ENCODE results near the gene STS. TPM values are rescaled to one million over a fixed set of nuclear protein-coding genes. Genes with fewer than 3 reads are reported as not detected.
A peak's percentile ranks its signal among the peaks of the same experiment; 100 is the strongest.

Gene STS, protein sequence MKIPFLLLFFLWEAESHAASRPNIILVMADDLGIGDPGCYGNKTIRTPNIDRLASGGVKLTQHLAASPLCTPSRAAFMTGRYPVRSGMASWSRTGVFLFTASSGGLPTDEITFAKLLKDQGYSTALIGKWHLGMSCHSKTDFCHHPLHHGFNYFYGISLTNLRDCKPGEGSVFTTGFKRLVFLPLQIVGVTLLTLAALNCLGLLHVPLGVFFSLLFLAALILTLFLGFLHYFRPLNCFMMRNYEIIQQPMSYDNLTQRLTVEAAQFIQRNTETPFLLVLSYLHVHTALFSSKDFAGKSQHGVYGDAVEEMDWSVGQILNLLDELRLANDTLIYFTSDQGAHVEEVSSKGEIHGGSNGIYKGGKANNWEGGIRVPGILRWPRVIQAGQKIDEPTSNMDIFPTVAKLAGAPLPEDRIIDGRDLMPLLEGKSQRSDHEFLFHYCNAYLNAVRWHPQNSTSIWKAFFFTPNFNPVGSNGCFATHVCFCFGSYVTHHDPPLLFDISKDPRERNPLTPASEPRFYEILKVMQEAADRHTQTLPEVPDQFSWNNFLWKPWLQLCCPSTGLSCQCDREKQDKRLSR
- total RNA-seq = 1 to 10 TPM; 1.2 to 1.3 TPM

DNA sequence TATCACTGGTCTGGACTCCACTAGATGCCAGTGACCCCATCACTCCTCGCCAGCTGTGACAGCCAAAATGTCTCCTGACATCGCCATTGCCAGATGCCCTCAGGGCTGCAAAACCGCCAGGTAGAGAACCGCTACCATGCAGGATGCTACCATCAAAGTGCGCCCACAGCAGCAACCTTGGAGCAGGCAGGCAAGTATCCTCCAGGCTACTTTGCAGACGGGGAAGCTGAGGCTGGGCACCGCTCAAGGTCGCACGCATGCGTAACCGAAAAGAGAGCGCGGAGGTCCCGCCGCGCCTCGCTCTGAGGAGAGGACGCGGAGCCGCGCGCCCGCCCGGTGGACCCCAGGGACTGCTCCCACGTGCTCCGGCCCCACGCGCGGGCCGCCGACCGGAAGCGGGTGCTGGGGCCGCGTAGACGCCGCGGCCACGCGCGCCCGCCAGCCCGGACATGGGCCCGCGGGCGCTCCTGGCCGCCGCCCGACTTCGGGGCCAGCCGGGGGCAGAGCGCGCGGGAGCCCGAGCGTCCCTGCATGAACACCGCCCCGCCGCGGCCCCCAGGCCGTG is at the start of gene STS:
Gene STS (plus strand): TSS at position 300 of the 565 bp plus-strand sequence. CDS start 105,488 bp downstream, outside the sequence.
- Mint-ChIP-seq H3K27me3 (no peaks in the 10 kb centered on the region), H3K4me1 (peaks cover 17% of the 10 kb centered on the region), H3K27ac (peak within 1 kb of the TSS; percentile 85), H3K9me3 (no peaks in the 10 kb centered on the region), H3K4me3 (peak within 1 kb of the TSS; percentile 80), H3K36me3 (peaks cover 2% of the 10 kb centered on the region)
- DNase-seq = no peak

DNA sequence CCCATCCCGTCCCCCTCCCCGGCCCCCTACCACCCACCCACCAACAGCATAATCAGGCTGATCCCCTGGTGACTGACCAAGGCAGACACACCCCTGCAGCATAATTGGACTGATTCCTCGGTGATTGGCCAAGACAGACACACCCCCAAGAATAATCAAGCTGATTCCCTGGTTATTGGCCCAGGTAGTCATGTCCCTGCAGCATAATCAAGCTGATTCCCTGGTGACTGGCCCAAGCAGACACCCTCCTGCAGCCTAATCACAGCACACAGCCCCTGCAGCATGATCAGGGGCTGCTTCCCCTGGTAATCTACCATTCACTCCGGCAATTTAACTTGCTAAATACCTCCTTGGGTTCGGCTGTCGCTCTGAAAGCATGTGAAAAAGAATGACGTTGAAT is 47.5 kb upstream of the STS start:
- Mint-ChIP-seq H3K27me3 (no peaks in the 10 kb centered on the region), H3K4me1 (peaks cover 1% of the 10 kb centered on the region), H3K27ac (no peak overlapping the region), H3K9me3 (no peaks in the 10 kb centered on the region), H3K4me3 (no peak overlapping the region), H3K36me3 (peaks cover 18% of the 10 kb centered on the region)
- DNase-seq = no peak

DNA sequence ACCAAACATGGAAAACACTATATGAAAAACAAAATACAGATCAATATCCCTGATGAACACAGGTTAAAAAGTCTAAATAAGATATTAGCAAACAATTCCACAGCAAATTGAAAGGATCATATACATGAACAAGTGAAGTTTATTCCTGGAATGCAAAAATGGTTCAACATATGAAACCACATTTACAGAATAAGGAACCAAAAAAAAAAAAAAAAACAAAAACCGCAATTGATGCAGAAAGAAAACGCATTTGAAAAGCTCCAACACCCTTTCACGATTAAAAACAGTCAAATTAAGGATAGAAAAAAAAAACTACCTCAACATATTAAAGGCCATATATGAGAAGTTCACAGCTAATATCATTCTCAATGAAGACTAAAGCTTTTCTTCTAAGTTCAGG is 45.4 kb upstream of the STS start:
- H3K9me3 Mint-ChIP-seq = no peaks in the 10 kb centered on the region
- no peaks in the 10 kb centered on the region for H3K27me3 Mint-ChIP-seq
- DNase-seq = no peak
- no peak overlapping the region for H3K27ac Mint-ChIP-seq
- H3K36me3 Mint-ChIP-seq = peaks cover 18% of the 10 kb centered on the region
- H3K4me3 Mint-ChIP-seq = no peak overlapping the region
- peaks cover 1% of the 10 kb centered on the region for H3K4me1 Mint-ChIP-seq

DNA sequence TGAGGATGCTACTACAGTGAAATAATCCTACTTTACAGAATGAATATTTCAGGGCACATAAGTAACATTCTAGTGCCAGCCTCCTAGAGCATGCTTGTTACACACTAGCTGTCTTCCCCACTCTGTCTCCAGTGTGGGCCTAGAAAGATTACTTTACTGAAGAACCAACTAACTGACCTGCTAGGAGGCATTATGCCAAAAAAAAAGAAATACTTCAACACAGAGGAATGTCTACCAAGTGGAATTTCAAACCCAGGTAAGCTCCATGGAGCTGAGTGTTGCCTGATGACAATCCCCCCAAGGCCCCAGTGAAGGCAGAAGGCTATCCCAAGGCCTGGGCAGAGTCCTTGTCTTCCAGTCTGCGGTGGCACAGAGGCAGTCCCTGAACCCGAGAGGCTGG is 40.9 kb upstream of the STS start:
- Mint-ChIP-seq H3K4me3 (no peak overlapping the region), H3K27ac (no peak overlapping the region), H3K9me3 (no peaks in the 10 kb centered on the region), H3K4me1 (peaks cover 17% of the 10 kb centered on the region), H3K27me3 (no peaks in the 10 kb centered on the region), H3K36me3 (peaks cover 24% of the 10 kb centered on the region)
- DNase-seq = no peak

DNA sequence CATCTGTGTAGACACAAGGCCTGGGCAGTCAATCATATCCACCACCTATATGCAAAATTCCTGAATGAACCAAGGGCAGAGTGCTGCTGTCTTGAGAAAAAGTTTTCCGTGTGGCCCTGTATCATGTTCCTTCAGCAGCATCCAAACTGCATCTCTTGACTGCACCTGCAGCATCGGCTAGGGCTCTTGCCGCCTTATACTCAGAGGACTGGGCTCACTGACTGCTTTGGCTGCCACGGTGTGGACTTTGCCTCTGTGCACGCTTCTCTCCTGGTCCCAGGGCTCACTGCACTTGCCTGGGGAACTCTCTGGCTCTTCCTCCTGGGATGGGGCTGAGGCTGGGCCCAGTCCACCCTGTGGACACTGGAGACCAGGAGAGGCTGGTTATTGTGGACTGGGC is 39.5 kb upstream of the STS start:
- Mint-ChIP-seq H3K27me3 (no peaks in the 10 kb centered on the region), H3K9me3 (no peaks in the 10 kb centered on the region), H3K36me3 (peaks cover 19% of the 10 kb centered on the region), H3K4me3 (no peak overlapping the region), H3K27ac (no peak overlapping the region), H3K4me1 (peaks cover 17% of the 10 kb centered on the region)
- DNase-seq = no peak

DNA sequence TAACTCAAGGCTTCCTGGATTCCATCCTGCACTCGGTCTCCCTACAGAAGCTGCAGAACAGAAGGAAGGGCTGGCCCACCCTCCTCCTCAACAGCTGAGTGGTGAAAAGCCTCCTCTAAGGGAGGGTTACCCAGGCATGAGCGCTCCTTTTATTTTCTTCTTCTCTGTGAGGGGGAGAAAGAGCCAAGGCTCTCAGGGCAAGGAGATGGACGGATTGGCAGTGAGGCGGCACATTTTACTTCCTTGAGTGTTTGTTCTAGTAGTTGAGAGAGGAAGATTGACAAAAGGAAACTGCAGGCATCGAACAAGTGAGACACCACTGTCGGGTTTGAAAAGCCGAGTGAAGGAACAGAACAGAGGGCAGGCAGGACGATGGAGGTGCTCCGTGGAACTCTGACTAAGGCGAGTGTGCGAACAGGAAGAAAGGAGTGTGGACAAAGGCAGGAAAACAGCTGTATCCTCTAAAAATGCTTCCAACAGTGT is 38.4 kb upstream of the STS start:
- Mint-ChIP-seq H3K27me3 (no peaks in the 10 kb centered on the region), H3K36me3 (peaks cover 14% of the 10 kb centered on the region), H3K4me3 (no peak overlapping the region), H3K27ac (peak overlapping the region; percentile 7), H3K4me1 (peaks cover 17% of the 10 kb centered on the region), H3K9me3 (no peaks in the 10 kb centered on the region)
- no peak for DNase-seq

DNA sequence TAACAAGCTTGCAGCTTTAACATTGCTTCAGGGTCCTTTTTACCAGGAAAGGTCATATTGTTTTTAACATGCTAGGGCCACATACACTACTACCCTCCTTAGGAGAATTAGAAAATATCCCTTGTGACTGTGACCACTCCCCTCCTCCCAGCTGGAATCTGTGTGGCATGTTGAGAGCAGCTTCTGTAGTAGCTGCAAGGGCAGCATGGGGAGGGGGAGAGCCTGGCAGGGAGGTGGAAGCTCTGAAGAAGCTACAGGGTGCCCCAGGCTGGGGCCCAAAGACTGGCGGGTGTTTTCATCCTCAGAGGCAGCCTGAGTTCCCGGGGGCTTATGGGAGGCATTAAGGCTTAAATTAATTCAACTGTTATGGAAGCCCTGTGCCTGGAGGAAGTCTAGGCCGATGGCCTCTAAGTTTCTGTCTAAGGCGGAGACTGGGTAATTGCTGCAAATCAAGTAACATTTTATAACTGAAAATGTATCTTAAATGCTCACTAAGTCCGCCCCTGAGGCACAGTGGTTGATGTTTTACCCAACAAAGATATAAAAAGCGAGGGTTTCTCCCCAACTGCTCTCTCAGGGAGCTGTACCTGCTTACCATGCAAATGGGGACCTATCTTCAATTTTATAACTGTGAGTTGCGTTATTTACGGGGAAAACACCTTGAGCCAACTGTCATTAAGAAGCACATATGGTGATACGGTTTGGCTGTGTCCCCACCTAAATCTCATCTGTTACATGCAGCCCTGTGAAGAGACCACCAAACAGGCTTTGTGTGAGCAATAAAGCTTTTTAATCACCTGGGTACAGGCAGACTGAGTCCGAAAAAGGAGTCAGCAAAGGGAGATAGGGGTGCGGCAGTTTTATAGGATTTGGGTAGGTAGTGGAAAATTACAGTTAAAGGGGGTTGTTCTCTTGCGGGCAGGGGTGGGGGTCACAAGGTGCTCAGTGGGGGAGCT is 37.4 kb upstream of the STS start:
- peak overlapping the region; percentile 2 for H3K4me3 Mint-ChIP-seq
- H3K36me3 Mint-ChIP-seq = peaks cover 15% of the 10 kb centered on the region
- H3K27ac Mint-ChIP-seq = peak overlapping the region; percentile 67
- no peaks in the 10 kb centered on the region for H3K27me3 Mint-ChIP-seq
- no peaks in the 10 kb centered on the region for H3K9me3 Mint-ChIP-seq
- no peak for DNase-seq
- H3K4me1 Mint-ChIP-seq = peaks cover 17% of the 10 kb centered on the region

DNA sequence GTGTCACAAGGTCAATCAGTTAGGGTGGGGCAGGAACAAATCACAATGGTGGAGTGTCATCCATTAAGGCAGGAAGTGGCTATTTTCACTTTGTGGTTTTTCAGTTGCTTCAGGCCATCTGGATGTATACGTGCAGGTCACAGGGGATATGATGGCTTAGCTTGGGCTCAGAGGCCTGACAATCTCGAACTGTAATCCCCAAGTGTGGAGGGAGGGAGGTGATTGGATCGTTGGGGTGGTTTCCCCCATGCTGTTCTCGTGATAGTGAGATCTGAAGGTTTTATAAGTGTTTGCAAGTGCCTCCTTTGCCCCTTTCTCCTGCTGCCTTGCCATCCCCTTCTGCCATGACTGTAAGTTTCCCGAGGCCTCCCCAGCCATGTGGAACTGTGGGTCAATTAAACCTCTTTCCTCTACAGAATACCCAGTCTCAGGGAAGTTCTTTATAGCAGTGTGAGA is 36.7 kb upstream of the STS start:
- Mint-ChIP-seq H3K4me3 (peak overlapping the region; percentile 2), H3K27ac (peak overlapping the region; percentile 67), H3K36me3 (peaks cover 15% of the 10 kb centered on the region), H3K9me3 (no peaks in the 10 kb centered on the region), H3K4me1 (peaks cover 19% of the 10 kb centered on the region), H3K27me3 (no peaks in the 10 kb centered on the region)
- DNase-seq = no peak

DNA sequence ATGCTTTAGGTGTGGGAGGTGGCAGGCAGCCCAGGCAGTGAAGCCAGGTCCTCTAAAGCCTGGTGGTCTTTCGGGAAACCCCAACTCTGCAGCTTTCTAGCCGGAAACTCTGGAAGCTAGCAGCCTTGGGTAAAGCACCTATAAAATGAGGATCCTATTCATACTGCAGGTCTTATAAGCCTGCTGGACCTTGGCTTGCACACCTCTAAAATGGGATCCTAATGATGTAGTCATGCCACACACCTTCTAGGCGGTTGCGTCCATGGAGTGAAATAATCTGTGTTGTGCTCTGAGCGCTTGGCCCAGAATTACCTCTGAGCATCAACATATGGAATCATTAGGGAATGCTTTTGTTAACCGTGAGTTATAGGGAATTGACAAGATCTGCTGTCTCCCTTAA is 36.0 kb upstream of the STS start:
- peaks cover 19% of the 10 kb centered on the region for H3K4me1 Mint-ChIP-seq
- H3K27ac Mint-ChIP-seq = no peak overlapping the region
- peaks cover 15% of the 10 kb centered on the region for H3K36me3 Mint-ChIP-seq
- H3K4me3 Mint-ChIP-seq = no peak overlapping the region
- DNase-seq = no peak
- H3K9me3 Mint-ChIP-seq = no peaks in the 10 kb centered on the region
- no peaks in the 10 kb centered on the region for H3K27me3 Mint-ChIP-seq

DNA sequence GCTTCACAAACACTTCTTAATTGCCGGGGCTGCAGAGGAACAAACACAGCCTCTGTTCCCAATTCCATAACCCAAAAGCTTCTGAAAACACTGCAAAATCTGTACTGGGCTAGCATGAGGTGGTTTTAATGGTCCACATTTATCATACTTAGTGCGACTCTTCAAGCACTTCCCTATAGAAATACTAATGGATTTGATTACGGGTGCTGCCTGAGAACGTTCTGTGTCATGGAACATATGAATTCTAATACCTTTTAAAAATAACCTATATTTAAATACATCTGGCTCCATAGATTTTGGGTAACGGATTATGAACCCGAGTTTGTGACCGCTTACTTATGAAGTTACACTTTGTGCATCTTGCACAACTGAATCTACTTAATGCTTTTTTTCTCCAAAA is 35.4 kb upstream of the STS start:
- peaks cover 19% of the 10 kb centered on the region for H3K4me1 Mint-ChIP-seq
- H3K4me3 Mint-ChIP-seq = no peak overlapping the region
- H3K27me3 Mint-ChIP-seq = no peaks in the 10 kb centered on the region
- DNase-seq = no peak
- peaks cover 17% of the 10 kb centered on the region for H3K36me3 Mint-ChIP-seq
- no peak overlapping the region for H3K27ac Mint-ChIP-seq
- no peaks in the 10 kb centered on the region for H3K9me3 Mint-ChIP-seq

DNA sequence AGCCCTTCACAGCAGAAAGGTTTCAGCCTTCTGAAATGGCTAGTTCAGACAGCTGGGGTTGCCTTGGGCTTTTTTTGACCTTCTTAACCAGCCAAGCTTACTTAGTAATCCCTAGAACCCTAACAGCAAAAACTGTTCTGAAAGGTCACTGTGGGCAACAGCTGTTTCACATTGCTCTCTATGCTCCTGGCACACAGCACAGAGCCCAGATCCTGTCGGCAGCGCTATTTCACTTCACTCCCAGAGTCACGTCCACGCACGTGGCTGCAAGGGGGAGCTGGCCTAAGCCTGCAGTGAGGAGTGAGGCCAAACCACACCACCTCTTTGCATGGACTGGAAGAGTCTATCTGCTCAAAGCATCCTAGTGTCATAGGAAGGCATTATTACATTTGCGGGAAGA is 32.0 kb upstream of the STS start:
- Mint-ChIP-seq H3K9me3 (no peaks in the 10 kb centered on the region), H3K27ac (no peak overlapping the region), H3K4me3 (no peak overlapping the region), H3K27me3 (no peaks in the 10 kb centered on the region), H3K36me3 (peaks cover 23% of the 10 kb centered on the region), H3K4me1 (peaks cover 8% of the 10 kb centered on the region)
- DNase-seq = no peak

DNA sequence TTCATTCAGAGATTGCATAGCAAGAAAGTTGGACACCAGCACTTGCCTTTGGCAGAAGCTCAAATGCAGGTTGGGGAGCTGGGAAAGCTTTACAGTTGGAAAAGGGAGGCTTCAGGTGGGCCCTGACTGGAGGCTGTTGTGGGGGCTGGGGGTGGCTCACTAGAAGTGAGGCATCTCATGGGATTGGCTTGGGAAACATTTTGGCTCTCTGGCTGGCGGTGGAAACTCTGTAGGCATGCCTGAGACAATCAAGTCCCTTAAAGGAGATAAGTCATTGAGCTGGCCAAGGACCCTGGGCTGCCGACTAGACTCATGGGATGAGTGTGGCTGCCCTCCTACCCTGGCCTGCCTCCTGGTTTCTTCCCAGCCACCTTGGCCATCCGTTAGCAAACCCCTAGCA is 31.4 kb upstream of the STS start:
- H3K36me3 Mint-ChIP-seq = peaks cover 20% of the 10 kb centered on the region
- H3K4me3 Mint-ChIP-seq = no peak overlapping the region
- H3K4me1 Mint-ChIP-seq = peaks cover 4% of the 10 kb centered on the region
- DNase-seq = no peak
- H3K9me3 Mint-ChIP-seq = no peaks in the 10 kb centered on the region
- no peak overlapping the region for H3K27ac Mint-ChIP-seq
- no peaks in the 10 kb centered on the region for H3K27me3 Mint-ChIP-seq

DNA sequence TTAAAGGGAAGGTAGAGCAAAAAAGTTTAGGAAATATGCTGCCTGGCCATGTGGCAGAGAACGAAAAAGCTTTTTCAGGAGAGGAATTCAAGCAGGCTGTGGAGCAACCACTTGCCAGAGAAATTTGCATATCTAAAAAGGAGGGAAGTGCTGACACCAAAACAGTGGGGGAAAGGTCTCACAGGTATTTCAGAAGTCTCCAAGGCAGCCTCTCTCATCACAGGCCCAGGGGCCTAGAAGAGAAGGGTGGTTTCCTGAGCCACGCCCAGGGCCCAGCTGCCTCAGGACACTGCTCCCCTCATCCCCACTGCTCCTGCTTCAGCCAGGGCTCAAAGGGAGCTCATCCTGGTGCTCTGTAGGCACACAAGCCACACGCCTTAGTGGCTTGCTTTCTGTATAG is 29.9 kb upstream of the STS start:
- DNase-seq = no peak
- Mint-ChIP-seq H3K9me3 (no peaks in the 10 kb centered on the region), H3K27me3 (no peaks in the 10 kb centered on the region), H3K4me3 (no peak overlapping the region), H3K4me1 (peaks cover 3% of the 10 kb centered on the region), H3K36me3 (peaks cover 20% of the 10 kb centered on the region), H3K27ac (no peak overlapping the region)

DNA sequence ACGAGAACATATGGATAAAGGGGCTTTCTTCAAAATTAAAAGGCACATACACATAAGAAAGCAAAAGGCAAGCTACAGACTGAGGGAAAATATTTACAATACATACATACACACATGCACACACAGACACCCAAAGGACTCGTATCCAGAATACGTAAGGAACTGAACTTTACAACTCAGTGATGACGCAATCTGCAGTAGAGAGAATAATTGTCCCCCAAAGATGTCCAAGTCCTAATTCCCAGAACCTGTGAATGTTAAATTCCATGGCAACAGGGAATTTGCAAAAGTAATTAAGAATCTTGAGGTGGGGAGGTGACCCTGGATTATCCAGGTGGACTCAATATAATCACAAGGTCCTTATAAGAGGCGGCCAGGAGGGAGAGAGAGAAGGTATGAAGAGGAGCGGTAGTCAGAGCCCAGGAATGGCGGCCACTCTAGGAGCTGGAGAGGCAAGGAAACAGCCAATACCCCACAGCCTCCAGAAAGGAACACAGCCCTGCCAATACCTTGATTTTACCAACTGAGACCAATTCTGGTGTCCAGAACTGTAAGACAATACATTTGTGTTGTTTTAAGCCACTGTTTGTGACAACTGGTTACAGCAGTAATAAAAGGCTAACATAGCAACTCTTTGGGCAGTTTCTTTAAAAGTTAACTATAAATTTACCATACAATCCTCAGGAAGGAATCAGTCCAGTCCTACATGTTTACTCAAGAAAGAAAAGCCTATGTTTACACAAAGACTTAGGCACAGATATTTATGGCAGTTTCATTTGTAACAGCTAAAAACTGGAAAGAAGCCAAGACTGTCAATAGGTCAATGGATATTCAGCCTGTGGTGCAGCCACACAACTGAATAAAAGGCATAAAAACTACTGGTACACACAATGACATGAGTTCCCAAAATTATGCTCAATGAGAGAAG is 27.3 kb upstream of the STS start:
- no peaks in the 10 kb centered on the region for H3K27me3 Mint-ChIP-seq
- H3K27ac Mint-ChIP-seq = no peak overlapping the region
- no peak for DNase-seq
- peaks cover 21% of the 10 kb centered on the region for H3K36me3 Mint-ChIP-seq
- peaks cover 7% of the 10 kb centered on the region for H3K4me1 Mint-ChIP-seq
- H3K4me3 Mint-ChIP-seq = no peak overlapping the region
- no peaks in the 10 kb centered on the region for H3K9me3 Mint-ChIP-seq

Data from activated naive CD8-positive, alpha-beta T cell treated with anti-CD3 and anti-CD28 coated beads for 36 hours (primary cell).